ENCODE measurements around the gene BDKRB1.

DNA sequence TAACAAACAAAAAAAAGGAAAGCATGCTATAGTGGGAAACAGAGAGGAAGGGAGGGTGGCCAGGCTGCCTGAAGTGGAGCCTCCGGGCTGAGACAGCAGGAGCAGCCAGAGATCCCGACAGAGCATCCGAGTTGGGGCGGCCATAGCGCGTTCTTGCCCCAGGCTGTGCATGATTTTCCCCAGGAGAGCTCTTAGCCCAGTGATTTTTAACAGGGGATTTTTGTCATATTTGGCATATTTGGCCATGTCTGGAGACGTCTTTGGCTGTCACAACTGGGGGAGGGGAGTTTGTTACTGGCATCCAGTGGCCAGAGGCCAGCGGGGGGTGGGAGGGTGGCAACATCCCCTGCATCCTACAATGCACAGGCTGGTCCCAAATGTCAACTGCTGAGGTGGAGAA lies 23.6 kb downstream of the BDKRB1 start:
- TF ChIP-seq MAZ (IDR thresholded peaks at IDR 0.05; ENCODE audit: borderline replicate concordance, low read depth, low read length) (no peak), MAX (IDR thresholded peaks at IDR 0.05) (no peak), EP300 (IDR thresholded peaks at IDR 0.05) (no peak), HOXA7 (CRISPR knock-in tag; IDR thresholded peaks at IDR 0.05) (no peak), MYC (IDR thresholded peaks at IDR 0.05; ENCODE audit: borderline replicate concordance, low read length) (no peak), HEYL (CRISPR knock-in tag; IDR thresholded peaks at IDR 0.05) (no peak), ELK1 (IDR thresholded peaks at IDR 0.05; ENCODE audit: low read depth, low read length) (no peak)
- TF ChIP-seq, protein P1, sequence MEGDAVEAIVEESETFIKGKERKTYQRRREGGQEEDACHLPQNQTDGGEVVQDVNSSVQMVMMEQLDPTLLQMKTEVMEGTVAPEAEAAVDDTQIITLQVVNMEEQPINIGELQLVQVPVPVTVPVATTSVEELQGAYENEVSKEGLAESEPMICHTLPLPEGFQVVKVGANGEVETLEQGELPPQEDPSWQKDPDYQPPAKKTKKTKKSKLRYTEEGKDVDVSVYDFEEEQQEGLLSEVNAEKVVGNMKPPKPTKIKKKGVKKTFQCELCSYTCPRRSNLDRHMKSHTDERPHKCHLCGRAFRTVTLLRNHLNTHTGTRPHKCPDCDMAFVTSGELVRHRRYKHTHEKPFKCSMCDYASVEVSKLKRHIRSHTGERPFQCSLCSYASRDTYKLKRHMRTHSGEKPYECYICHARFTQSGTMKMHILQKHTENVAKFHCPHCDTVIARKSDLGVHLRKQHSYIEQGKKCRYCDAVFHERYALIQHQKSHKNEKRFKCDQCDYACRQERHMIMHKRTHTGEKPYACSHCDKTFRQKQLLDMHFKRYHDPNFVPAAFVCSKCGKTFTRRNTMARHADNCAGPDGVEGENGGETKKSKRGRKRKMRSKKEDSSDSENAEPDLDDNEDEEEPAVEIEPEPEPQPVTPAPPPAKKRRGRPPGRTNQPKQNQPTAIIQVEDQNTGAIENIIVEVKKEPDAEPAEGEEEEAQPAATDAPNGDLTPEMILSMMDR (IDR thresholded peaks at IDR 0.05), result no peak
- TF ChIP-seq, protein P2, sequence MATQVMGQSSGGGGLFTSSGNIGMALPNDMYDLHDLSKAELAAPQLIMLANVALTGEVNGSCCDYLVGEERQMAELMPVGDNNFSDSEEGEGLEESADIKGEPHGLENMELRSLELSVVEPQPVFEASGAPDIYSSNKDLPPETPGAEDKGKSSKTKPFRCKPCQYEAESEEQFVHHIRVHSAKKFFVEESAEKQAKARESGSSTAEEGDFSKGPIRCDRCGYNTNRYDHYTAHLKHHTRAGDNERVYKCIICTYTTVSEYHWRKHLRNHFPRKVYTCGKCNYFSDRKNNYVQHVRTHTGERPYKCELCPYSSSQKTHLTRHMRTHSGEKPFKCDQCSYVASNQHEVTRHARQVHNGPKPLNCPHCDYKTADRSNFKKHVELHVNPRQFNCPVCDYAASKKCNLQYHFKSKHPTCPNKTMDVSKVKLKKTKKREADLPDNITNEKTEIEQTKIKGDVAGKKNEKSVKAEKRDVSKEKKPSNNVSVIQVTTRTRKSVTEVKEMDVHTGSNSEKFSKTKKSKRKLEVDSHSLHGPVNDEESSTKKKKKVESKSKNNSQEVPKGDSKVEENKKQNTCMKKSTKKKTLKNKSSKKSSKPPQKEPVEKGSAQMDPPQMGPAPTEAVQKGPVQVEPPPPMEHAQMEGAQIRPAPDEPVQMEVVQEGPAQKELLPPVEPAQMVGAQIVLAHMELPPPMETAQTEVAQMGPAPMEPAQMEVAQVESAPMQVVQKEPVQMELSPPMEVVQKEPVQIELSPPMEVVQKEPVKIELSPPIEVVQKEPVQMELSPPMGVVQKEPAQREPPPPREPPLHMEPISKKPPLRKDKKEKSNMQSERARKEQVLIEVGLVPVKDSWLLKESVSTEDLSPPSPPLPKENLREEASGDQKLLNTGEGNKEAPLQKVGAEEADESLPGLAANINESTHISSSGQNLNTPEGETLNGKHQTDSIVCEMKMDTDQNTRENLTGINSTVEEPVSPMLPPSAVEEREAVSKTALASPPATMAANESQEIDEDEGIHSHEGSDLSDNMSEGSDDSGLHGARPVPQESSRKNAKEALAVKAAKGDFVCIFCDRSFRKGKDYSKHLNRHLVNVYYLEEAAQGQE (IDR thresholded peaks at IDR 0.05), result no peak
